ENCODE results near the gene SRC.

The SRC gene

GRCh38 chr20:37319151-37319671 is 26.7 kb upstream of the SRC start:
- no peak for TF ChIP-seq POLR2A (IDR thresholded peaks at IDR 0.05; ENCODE audit: low read length)
- no peak for TF ChIP-seq GATA1 (IDR thresholded peaks at IDR 0.05; ENCODE audit: low read depth, low read length)
- DNase-seq, result no peak

GRCh38 chr20:37323985-37324384 is 22.0 kb upstream of the SRC start:
- no peak for DNase-seq
- TF ChIP-seq GATA1 (IDR thresholded peaks at IDR 0.05; ENCODE audit: low read depth, low read length) (no peak), POLR2A (IDR thresholded peaks at IDR 0.05; ENCODE audit: low read length) (no peak)

- DNase-seq, result no peak
- no peak for TF ChIP-seq POLR2A (IDR thresholded peaks at IDR 0.05; ENCODE audit: low read length)
- no peak for TF ChIP-seq GATA1 (IDR thresholded peaks at IDR 0.05; ENCODE audit: low read depth, low read length)
Measured at GRCh38 chr20:37325206-37325605, 20.7 kb upstream of the SRC start.

GRCh38 chr20:37326666-37327065 is 19.3 kb upstream of the SRC start:
- TF ChIP-seq POLR2A (IDR thresholded peaks at IDR 0.05; ENCODE audit: low read length) (no peak), GATA1 (IDR thresholded peaks at IDR 0.05; ENCODE audit: low read depth, low read length) (no peak)
- no peak for DNase-seq

GRCh38 chr20:37327748-37328147 is 18.2 kb upstream of the SRC start:
- no peak for TF ChIP-seq GATA1 (IDR thresholded peaks at IDR 0.05; ENCODE audit: low read depth, low read length)
- TF ChIP-seq POLR2A (IDR thresholded peaks at IDR 0.05; ENCODE audit: low read length), result no peak
- DNase-seq, result no peak

GRCh38 chr20:37328149-37328945 is 17.6 kb upstream of the SRC start:
- no peak for TF ChIP-seq POLR2A (IDR thresholded peaks at IDR 0.05; ENCODE audit: low read length)
- TF ChIP-seq GATA1 (IDR thresholded peaks at IDR 0.05; ENCODE audit: low read depth, low read length), result no peak
- DNase-seq, result no peak

- no peak for TF ChIP-seq GATA1 (IDR thresholded peaks at IDR 0.05; ENCODE audit: low read depth, low read length)
- DNase-seq, result no peak
Measured at GRCh38 chr20:37329481-37330165, 16.3 kb upstream of the SRC start.

- no peak for DNase-seq
- TF ChIP-seq POLR2A (IDR thresholded peaks at IDR 0.05; ENCODE audit: low read length) (no peak), GATA1 (IDR thresholded peaks at IDR 0.05; ENCODE audit: low read depth, low read length) (no peak)
Measured at GRCh38 chr20:37330316-37330715, 15.6 kb upstream of the SRC start.

- TF ChIP-seq GATA1 (IDR thresholded peaks at IDR 0.05; ENCODE audit: low read depth, low read length), result no peak
- TF ChIP-seq POLR2A (IDR thresholded peaks at IDR 0.05; ENCODE audit: low read length), result no peak
- no peak for DNase-seq
Measured at GRCh38 chr20:37331060-37331857, 14.7 kb upstream of the SRC start.

- no peak for DNase-seq
- TF ChIP-seq GATA1 (IDR thresholded peaks at IDR 0.05; ENCODE audit: low read depth, low read length) (no peak), POLR2A (IDR thresholded peaks at IDR 0.05; ENCODE audit: low read length) (no peak)
Measured at GRCh38 chr20:37333130-37333847, 12.7 kb upstream of the SRC start.

GRCh38 chr20:37333848-37334318 is 12.1 kb upstream of the SRC start:
- TF ChIP-seq GATA1 (IDR thresholded peaks at IDR 0.05; ENCODE audit: low read depth, low read length), result no peak
- TF ChIP-seq POLR2A (IDR thresholded peaks at IDR 0.05; ENCODE audit: low read length), result no peak
- DNase-seq, result no peak

GRCh38 chr20:37334450-37334849 is 11.5 kb upstream of the SRC start:
- TF ChIP-seq GATA1 (IDR thresholded peaks at IDR 0.05; ENCODE audit: low read depth, low read length), result no peak
- TF ChIP-seq POLR2A (IDR thresholded peaks at IDR 0.05; ENCODE audit: low read length), result no peak

GRCh38 chr20:37335642-37336368 is 10.1 kb upstream of the SRC start:
- peak in 1 of 2 experiments; percentile 17 for DNase-seq
- TF ChIP-seq GATA1 (IDR thresholded peaks at IDR 0.05; ENCODE audit: low read depth, low read length) (no peak), POLR2A (IDR thresholded peaks at IDR 0.05; ENCODE audit: low read length) (no peak)

More at GRCh38 chr20:37334450-37334849, 11.5 kb upstream of the SRC start:
- DNase-seq, result no peak

All from erythroblast (primary cell).